ENCODE results near the gene BRCA2. TPM values are rescaled to one million over a fixed set of nuclear protein-coding genes. Genes with fewer than 3 reads are reported as not detected.

Gene BRCA2
- total and polyA plus RNA-seq, 9 of the 15 experiments (the other 6 are each of a cell fraction or from before 2014, with no cell fraction given) = 4.1 to 17.3 (median 5.8) TPM

- TF ChIP-seq FOXM1 (IDR thresholded peaks at IDR 0.05; ENCODE audit: low read depth) (0 out of 2 replicates have a peak, but pooled peaks have one; percentile 23), FOXM1 (CRISPR knock-in tag; IDR thresholded peaks at IDR 0.05; ENCODE audit: low read depth) (no peak), SMAD3 (CRISPR knock-in tag; conservative IDR thresholded peaks at IDR 0.05) (no peak), CEBPB (tag; IDR thresholded peaks at IDR 0.05) (peak; percentile 87), DPF2 (IDR thresholded peaks at IDR 0.05) (peak; percentile 67), TAF9B (IDR thresholded peaks at IDR 0.05; ENCODE audit: partially characterized antibody) (no peak), CEBPG (CRISPR knock-in tag; IDR thresholded peaks at IDR 0.05) (no peak), CEBPG (tag; conservative IDR thresholded peaks at IDR 0.05 in 1 of 2, IDR thresholded peaks at IDR 0.05 in 1 of 2) (peak in 1 of 2 experiments; percentile 60; a peak in 1 of 4 replicates), XRCC4 (IDR thresholded peaks at IDR 0.05; ENCODE audit: extremely low read depth, insufficient read depth, insufficient read length) (no peak), RBFOX2 (IDR thresholded peaks at IDR 0.05; ENCODE audit: low read depth, low read length) (no peak), NRF1 (conservative IDR thresholded peaks at IDR 0.05 in 1 of 2, IDR thresholded peaks at IDR 0.05 in 1 of 2) (no peak), TAL1 (IDR thresholded peaks at IDR 0.05) (peak; percentile 54), AFF4 (CRISPR knock-in tag; IDR thresholded peaks at IDR 0.05) (no peak), KDM4B (IDR thresholded peaks at IDR 0.05; ENCODE audit: borderline replicate concordance in 2 of 2, low read depth in 1 of 2) (no peak), POLR2H (tag; IDR thresholded peaks at IDR 0.05; ENCODE audit: low read depth) (no peak), ZKSCAN8 (CRISPR knock-in tag; IDR thresholded peaks at IDR 0.05) (no peak), BACH1 (tag; IDR thresholded peaks at IDR 0.05) (no peak), ZBED1 (IDR thresholded peaks at IDR 0.05) (no peak), SMARCE1 (IDR thresholded peaks at IDR 0.05) (0 out of 2 replicates have a peak, but pooled peaks have one; percentile 15), PTBP1 (IDR thresholded peaks at IDR 0.05; ENCODE audit: low read depth, low read length) (no peak), LEF1 (IDR thresholded peaks at IDR 0.05) (peak; percentile 45; the same call in 1 of the 2 replicates), TEAD4 (IDR thresholded peaks at IDR 0.05; ENCODE audit: low read length) (peak; percentile 68), TEAD4 (CRISPR knock-in tag; IDR thresholded peaks at IDR 0.05; ENCODE audit: borderline replicate concordance) (no peak), SUPT5H (IDR thresholded peaks at IDR 0.05) (no peak)
- TF ChIP-seq, protein P1, sequence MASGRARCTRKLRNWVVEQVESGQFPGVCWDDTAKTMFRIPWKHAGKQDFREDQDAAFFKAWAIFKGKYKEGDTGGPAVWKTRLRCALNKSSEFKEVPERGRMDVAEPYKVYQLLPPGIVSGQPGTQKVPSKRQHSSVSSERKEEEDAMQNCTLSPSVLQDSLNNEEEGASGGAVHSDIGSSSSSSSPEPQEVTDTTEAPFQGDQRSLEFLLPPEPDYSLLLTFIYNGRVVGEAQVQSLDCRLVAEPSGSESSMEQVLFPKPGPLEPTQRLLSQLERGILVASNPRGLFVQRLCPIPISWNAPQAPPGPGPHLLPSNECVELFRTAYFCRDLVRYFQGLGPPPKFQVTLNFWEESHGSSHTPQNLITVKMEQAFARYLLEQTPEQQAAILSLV (tag; IDR thresholded peaks at IDR 0.05) = peak; percentile 42; the same call in 1 of the 2 replicates
These were observed 108.3 kb downstream of the BRCA2 start (continued) for GRCh38 chr13:32423592-32423991.
